Activated CD4-positive, alpha-beta T cell treated with anti-CD3 and anti-CD28 coated beads, Interleukin-2, amount 10 ng/mL, durations not matched to agents 24 days and 14 days (primary cell): ENCODE measurements around the gene ALDH3B1. TPM values are rescaled to one million over a fixed set of nuclear protein-coding genes. Genes with fewer than 3 reads are reported as not detected.
A peak's percentile ranks its signal among the peaks of the same experiment; 100 is the strongest.
"Not testable (repeated sequence)": the region's sequence is repeated elsewhere in the genome, so short reads cannot be mapped to it uniquely, and the experiment has no call there.

Experiments used
- DNase-seq: peaks from one replicate; pipeline ENCODE4 v3.0.0; 2022
- H3K27ac Mint-ChIP-seq: one replicate; pipeline ENCODE4 v1.8.0; 2022; ENCODE audit warnings: mild to moderate bottlenecking, mixed read lengths
- H3K27me3 Mint-ChIP-seq: one replicate; pipeline ENCODE4 v1.8.0; 2022; ENCODE audit warnings: mixed read lengths
- H3K36me3 Mint-ChIP-seq: one replicate; pipeline ENCODE4 v1.8.0; 2022; ENCODE audit warnings: low read depth, mild to moderate bottlenecking, mixed read lengths
- H3K4me1 Mint-ChIP-seq: one replicate; pipeline ENCODE4 v1.8.0; 2021; ENCODE audit warnings: mixed read lengths
- H3K4me3 Mint-ChIP-seq: one replicate; pipeline ENCODE4 v1.8.0; 2022; ENCODE audit warnings: mild to moderate bottlenecking, moderate library complexity, mixed read lengths
- H3K9me3 Mint-ChIP-seq: one replicate; pipeline ENCODE4 v1.8.0; 2021; ENCODE audit warnings: mixed read lengths
- intact Hi-C: fragments of 100-400 bp; cut with micrococcal nuclease; formaldehyde crosslinking; loops from one replicate; pipeline ENCODE4 v1.15.1; 2023
- total RNA-seq: library from RNA; stranded (reverse); gene quantifications from 2 replicates; pipeline ENCODE4 v1.2.3, GENCODE V29; 2022

The ALDH3B1 gene
- total RNA-seq, 1 donor from 2014 or later: not detected

DNA sequence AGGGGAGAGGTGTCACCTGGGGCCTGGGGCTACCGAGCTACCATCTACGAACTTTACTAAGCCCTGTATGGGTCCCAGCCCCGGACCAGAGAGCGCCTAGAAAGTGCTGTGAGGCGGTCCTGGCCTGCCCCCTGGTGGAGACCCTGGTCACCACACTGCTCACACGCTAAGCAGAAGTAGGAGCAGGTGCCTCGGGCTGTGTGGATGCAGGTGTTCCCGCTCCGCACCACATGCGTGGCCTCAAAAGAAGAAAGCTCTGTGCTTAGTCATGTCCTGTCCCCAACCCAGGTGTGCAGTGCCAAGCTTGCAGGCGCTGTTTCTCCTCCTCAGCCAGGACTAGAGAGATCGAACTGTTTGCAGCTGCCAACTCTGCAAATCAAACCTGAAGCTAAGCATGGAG, 16.3 kb upstream of the ALDH3B1 start:
- peaks cover 27% of the 10 kb centered on the region for H3K4me1 Mint-ChIP-seq
- H3K27me3 Mint-ChIP-seq, intact Hi-C loops: not testable (repeated sequence)

GRCh38 chr11:67994387-67994786, 15.7 kb upstream of the ALDH3B1 start:
- Mint-ChIP-seq H3K4me1 (peaks cover 27% of the 10 kb centered on the region), H3K36me3 (peaks cover 11% of the 10 kb centered on the region)
- H3K4me3 Mint-ChIP-seq, DNase-seq, intact Hi-C loops, H3K27me3 Mint-ChIP-seq, H3K27ac Mint-ChIP-seq, H3K9me3 Mint-ChIP-seq: not testable (repeated sequence)

More for the DNA sequence above, 16.3 kb upstream of the ALDH3B1 start:
- H3K9me3 Mint-ChIP-seq, H3K4me3 Mint-ChIP-seq, H3K27ac Mint-ChIP-seq: not testable (repeated sequence)
- DNase-seq: peak; percentile 84
- peaks cover 11% of the 10 kb centered on the region for H3K36me3 Mint-ChIP-seq

- H3K4me1 Mint-ChIP-seq: peaks cover 27% of the 10 kb centered on the region
Observed at GRCh38 chr11:67995129-67995528, 15.0 kb upstream of the ALDH3B1 start.

GRCh38 chr11:67995579-67995978, 14.5 kb upstream of the ALDH3B1 start:
- Mint-ChIP-seq H3K36me3 (peaks cover 11% of the 10 kb centered on the region), H3K4me1 (peaks cover 27% of the 10 kb centered on the region)
- DNase-seq, H3K9me3 Mint-ChIP-seq, H3K4me3 Mint-ChIP-seq, H3K27ac Mint-ChIP-seq, H3K27me3 Mint-ChIP-seq, intact Hi-C loops: not testable (repeated sequence)

More at GRCh38 chr11:67995129-67995528, 15.0 kb upstream of the ALDH3B1 start:
- peaks cover 11% of the 10 kb centered on the region for H3K36me3 Mint-ChIP-seq
- H3K9me3 Mint-ChIP-seq, DNase-seq, H3K27me3 Mint-ChIP-seq, H3K4me3 Mint-ChIP-seq, H3K27ac Mint-ChIP-seq, intact Hi-C loops: not testable (repeated sequence)

DNA sequence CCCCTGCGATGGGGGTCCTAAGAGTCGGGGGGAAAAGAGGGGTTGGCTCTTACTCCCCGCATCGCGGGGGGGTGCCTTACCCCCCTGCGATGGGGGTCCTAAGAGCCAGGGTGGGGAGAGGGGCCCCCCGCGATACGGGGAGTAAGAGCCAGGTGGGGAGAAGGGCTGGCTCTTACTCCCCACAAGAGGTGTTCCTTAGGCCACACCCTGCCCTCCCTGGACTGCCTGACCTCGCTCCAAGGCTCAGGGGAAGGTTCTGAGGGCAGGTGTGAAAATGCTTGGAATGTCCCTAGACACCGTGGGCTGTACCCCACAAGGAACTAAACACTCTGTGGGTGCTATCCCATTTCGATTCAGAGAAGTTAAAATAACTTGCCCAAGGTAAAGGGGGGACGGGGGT, 14.1 kb upstream of the ALDH3B1 start:
- intact Hi-C loops: no loop called here
- DNase-seq: no peak
- H3K4me3 Mint-ChIP-seq: no peak overlapping the region
- no peaks in the 10 kb centered on the region for H3K9me3 Mint-ChIP-seq
- H3K27me3 Mint-ChIP-seq: no peaks in the 10 kb centered on the region
- no peak overlapping the region for H3K27ac Mint-ChIP-seq
- peaks cover 11% of the 10 kb centered on the region for H3K36me3 Mint-ChIP-seq
- H3K4me1 Mint-ChIP-seq: peaks cover 27% of the 10 kb centered on the region

DNA sequence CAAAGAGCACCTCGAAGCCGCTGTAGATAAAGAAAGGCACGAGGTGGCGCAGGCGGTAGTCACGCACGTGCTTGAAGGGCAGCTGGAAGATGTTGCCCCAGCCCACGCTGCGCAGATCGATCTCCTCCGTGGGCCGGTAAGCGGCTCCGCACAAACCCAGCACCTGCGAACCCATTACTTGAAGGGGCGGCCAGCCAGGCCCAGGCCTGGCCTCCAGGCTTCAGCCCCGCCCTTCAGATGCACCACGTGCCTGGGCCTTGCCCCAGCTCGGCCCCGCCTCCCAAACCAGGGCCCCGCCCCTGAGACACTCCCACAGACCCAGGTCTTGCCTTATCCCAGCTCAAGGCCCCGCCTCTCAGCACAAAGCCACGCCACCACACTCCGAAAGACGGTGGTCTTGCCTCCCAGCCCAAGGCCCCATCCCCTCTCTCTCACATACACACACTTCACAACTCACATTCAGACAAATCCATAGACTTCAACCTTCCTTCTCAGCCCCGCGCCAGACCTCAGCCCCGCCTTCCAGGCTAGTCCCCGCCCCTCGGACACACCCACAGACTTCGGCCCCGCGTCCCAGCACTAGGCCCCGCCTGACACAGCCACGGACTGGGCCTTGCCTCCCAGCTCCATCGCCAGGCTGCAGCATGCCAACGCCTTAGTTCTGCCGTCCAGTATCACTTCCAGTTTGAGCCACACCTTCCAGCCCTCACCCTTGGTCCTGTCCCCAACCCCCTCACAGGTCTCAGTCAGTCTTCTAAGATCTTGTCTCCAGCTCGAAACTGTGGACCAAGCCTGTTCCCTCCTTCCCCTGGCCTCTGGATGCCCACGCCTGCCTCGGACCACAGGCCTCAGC, 13.3 kb upstream of the ALDH3B1 start:
- peaks cover 27% of the 10 kb centered on the region for H3K4me1 Mint-ChIP-seq
- no peaks in the 10 kb centered on the region for H3K9me3 Mint-ChIP-seq
- intact Hi-C loops: no loop called here
- no peaks in the 10 kb centered on the region for H3K27me3 Mint-ChIP-seq
- H3K4me3 Mint-ChIP-seq: no peak overlapping the region
- DNase-seq: peak; percentile 86
- H3K36me3 Mint-ChIP-seq: peaks cover 11% of the 10 kb centered on the region
- H3K27ac Mint-ChIP-seq: peak overlapping the region; percentile 35

- peaks cover 30% of the 10 kb centered on the region for H3K4me1 Mint-ChIP-seq
- no peaks in the 10 kb centered on the region for H3K27me3 Mint-ChIP-seq
- intact Hi-C loops: no loop called here
- H3K36me3 Mint-ChIP-seq: peaks cover 14% of the 10 kb centered on the region
- no peaks in the 10 kb centered on the region for H3K9me3 Mint-ChIP-seq
- H3K4me3 Mint-ChIP-seq: no peak overlapping the region
- no peak overlapping the region for H3K27ac Mint-ChIP-seq
- DNase-seq: no peak
Observed at GRCh38 chr11:67997475-67997921, 12.6 kb upstream of the ALDH3B1 start.

DNA sequence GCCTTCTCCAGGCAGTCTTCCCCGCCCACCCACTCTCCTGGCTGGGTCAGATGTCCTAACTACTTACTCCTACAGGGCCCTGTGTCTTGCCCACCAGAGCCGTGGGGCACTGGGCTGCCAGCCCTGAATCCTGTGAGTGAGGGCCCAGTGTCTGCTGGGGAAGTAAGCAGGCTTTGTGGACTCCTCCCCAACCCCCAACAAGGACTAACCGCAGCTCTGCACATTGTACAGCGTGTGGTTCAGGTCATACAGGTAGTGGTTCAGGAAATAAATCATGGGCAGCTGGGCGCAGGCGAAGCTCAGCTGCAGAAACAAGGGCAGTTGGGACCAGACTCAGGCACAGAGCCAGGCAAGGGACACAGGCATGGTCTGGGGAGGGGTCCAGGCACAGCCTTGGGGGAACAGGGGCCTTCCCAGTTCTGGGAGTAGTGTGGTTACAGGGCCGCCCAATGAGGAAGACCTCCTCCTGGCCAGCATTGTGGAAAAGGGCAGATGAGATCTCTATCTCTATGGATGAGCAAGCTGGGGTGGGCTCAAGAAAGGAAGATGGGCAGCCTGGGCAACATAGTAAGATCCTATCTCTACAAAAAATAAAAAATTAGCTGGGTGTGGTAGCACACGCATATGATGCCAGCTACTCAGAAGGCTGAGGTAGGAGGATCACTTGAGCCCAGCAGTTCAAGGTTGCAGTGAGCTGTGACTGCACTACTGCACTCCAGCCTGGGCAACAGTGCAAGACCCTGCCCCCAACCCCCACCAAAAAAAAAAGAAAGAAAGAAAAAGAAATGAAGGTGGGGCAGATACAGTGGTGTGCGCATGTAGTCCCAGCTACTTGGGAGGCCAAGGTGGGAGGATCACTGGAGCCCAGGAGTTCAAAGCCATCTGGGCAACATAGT, 11.7 kb upstream of the ALDH3B1 start:
- Mint-ChIP-seq H3K36me3 (peaks cover 14% of the 10 kb centered on the region), H3K4me1 (peaks cover 35% of the 10 kb centered on the region), H3K9me3 (no peaks in the 10 kb centered on the region), H3K4me3 (no peak overlapping the region), H3K27ac (peak overlapping the region; percentile 9), H3K27me3 (no peaks in the 10 kb centered on the region)
- DNase-seq: peak; percentile 75
- intact Hi-C loops: no loop called here

- Mint-ChIP-seq H3K36me3 (peaks cover 13% of the 10 kb centered on the region), H3K27me3 (no peaks in the 10 kb centered on the region), H3K4me1 (peaks cover 32% of the 10 kb centered on the region), H3K9me3 (no peaks in the 10 kb centered on the region), H3K27ac (no peak overlapping the region), H3K4me3 (no peak overlapping the region)
- no peak for DNase-seq
- intact Hi-C loops: no loop called here
Observed at GRCh38 chr11:67999201-67999629, 10.9 kb upstream of the ALDH3B1 start.

DNA sequence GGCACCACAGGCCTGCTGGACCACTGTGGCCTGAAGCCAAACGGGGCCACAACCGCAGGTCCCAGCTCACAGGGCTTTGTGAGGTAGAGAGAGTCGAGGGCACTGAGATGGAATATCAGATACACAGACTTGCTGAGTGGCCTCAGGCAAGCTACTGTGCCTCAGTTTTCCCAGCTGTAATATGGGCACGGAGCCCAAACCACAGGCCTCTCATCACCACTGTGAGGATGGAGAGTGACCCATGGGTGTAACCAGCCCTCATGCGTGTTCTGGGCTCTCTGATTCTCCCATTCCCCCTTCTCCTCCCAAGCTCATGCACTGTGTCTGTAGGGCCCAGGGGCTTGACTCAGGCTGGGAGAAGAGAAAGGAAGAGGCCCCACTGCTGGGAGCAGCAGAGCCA, 10.4 kb upstream of the ALDH3B1 start:
- H3K27me3 Mint-ChIP-seq: no peaks in the 10 kb centered on the region
- intact Hi-C loops: no loop called here
- no peaks in the 10 kb centered on the region for H3K9me3 Mint-ChIP-seq
- H3K36me3 Mint-ChIP-seq: peaks cover 13% of the 10 kb centered on the region
- H3K4me3 Mint-ChIP-seq: no peak overlapping the region
- peaks cover 32% of the 10 kb centered on the region for H3K4me1 Mint-ChIP-seq
- no peak overlapping the region for H3K27ac Mint-ChIP-seq
- no peak for DNase-seq

DNA sequence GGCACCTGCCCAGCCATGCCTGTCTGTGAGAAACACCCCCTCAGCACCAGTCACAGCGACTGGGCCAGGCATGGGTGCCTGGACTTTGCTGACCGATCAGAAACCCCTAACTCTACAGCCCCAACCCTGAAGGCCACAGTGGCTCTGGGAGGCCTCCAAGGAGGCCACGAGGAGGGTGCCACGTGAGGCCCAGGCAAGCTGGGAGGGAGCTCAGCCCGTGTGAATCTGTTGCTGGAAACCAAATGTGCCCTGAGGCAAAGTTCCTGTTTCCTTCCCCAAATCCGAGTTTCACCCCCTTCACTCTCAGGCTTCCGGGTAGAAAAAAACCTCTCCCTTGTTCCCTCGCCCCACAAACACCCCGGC, 7.6 kb upstream of the ALDH3B1 start:
- H3K27ac Mint-ChIP-seq: peak overlapping the region; percentile 75
- intact Hi-C loops: no loop called here

DNA sequence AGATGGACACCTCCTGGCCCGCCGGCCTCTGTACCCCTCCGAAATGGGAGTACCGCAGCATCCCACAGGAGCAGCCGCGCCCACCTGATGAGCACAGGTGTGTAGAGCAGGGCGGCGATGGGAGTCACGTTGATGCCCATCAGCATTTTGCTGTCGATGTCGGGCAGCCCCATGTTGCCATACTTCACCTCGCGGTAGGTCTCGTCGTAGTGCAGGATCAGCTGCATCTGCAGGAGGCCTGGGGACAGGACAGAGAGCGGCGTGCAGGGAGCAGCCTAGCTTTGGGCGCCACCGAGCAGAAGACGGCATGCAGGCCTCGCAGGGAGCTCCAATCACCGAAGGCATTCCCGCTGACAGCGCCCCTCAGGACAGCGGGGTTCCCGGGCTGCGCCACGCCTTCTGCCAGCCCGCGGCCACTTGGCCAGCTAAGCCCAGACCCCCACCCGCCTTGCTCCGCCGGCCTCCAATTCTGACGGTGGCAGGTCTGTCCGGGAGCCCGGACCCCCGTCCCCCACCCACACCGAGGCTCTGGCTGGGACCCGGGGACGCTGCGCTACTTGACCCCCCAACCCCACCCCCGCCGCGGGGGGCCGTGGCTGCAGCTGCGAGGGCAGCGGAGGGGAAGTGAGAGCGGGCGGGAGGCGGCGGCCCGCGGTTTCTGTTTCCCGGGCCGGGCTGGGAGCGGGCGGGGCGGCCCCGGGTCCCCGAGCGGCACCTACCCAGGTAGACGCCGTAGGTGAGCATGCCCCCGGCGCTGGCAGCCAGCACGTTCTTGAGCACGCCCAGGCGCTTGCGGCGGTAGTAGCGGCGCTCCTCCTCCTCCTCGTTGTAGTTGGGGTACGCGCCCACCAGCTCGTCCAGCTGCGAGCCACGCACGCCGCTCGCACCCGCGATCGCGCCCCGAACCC, 6.9 kb upstream of the ALDH3B1 start:
- H3K27me3 Mint-ChIP-seq: peaks cover 2% of the 10 kb centered on the region
- H3K4me1 Mint-ChIP-seq: peaks cover 22% of the 10 kb centered on the region
- intact Hi-C loops: no loop called here
- no peaks in the 10 kb centered on the region for H3K9me3 Mint-ChIP-seq
- peaks cover 3% of the 10 kb centered on the region for H3K36me3 Mint-ChIP-seq
- peak overlapping the region; percentile 75 for H3K27ac Mint-ChIP-seq
- DNase-seq: peak; percentile 83
- H3K4me3 Mint-ChIP-seq: peak overlapping the region; percentile 89

More for the DNA sequence above, 7.6 kb upstream of the ALDH3B1 start:
- Mint-ChIP-seq H3K4me3 (peak overlapping the region; percentile 83), H3K9me3 (no peaks in the 10 kb centered on the region), H3K36me3 (peaks cover 4% of the 10 kb centered on the region), H3K27me3 (peaks cover 2% of the 10 kb centered on the region), H3K4me1 (peaks cover 28% of the 10 kb centered on the region)
- DNase-seq: no peak
